ENCODE measurements around the gene OPALIN.

Gene OPALIN

DNA sequence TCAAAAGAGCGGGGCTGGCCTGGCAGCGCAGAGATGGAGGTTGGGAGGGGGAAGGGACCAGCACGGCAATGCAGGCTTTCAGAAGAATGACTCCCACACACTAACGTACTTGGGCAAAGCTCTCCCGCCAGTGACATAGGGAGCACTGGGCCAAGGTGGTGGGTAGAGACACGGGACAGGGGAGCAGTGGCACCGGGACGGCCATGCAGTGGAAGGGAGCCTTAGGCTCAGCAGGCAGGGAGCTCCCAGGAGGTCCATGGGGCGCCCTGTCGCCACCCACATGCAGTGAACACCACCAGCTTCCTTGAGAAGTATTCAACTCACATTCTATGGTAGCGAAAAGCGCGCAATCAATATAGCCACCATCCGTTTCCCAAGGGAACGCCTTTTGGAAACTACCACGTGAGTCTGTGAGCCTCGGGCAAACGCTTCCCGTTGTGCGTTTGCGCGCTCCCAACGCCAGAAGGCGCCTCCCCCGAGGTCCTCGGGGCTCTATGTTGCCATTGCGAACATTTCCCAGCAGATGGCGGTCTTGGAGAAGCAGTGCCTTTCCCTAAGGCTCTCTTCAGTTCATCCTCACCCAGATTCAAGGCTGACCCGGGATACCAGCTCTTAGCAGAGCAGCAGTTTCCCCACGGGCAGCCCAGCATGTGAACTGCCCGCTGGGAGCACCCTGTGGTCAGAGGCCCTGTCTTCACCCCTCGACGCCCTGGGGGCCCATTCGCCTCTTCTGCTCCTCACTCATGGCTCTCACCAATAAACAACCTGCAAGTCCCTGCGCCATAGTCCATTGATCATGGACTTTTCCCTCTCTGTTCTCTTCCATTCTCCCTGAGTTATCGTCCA is 16.4 kb upstream of the OPALIN start:
- TF ChIP-seq, protein P1, sequence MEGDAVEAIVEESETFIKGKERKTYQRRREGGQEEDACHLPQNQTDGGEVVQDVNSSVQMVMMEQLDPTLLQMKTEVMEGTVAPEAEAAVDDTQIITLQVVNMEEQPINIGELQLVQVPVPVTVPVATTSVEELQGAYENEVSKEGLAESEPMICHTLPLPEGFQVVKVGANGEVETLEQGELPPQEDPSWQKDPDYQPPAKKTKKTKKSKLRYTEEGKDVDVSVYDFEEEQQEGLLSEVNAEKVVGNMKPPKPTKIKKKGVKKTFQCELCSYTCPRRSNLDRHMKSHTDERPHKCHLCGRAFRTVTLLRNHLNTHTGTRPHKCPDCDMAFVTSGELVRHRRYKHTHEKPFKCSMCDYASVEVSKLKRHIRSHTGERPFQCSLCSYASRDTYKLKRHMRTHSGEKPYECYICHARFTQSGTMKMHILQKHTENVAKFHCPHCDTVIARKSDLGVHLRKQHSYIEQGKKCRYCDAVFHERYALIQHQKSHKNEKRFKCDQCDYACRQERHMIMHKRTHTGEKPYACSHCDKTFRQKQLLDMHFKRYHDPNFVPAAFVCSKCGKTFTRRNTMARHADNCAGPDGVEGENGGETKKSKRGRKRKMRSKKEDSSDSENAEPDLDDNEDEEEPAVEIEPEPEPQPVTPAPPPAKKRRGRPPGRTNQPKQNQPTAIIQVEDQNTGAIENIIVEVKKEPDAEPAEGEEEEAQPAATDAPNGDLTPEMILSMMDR (IDR thresholded peaks at IDR 0.05; ENCODE audit: low read depth, low read length, missing control alignments): peak; percentile 99
- peak overlapping the region; percentile 51 for H3K4me3 ChIP-seq (ENCODE audit: low read depth, low read length)
- peak; percentile 34 for DNase-seq (ENCODE audit: low read depth)

- DNase-seq (ENCODE audit: low read depth): no peak
- TF ChIP-seq, protein P1 (IDR thresholded peaks at IDR 0.05; ENCODE audit: low read depth, low read length, missing control alignments): no peak
- no peak overlapping the region; the same call in 1 of the 2 replicates for H3K4me3 ChIP-seq (ENCODE audit: low read depth, low read length)
Measured at GRCh38 chr10:96374639-96374984, 15.8 kb upstream of the OPALIN start.

- DNase-seq (ENCODE audit: low read depth): no peak
- H3K4me3 ChIP-seq (ENCODE audit: low read depth, low read length): no peak overlapping the region
- TF ChIP-seq, protein P1 (IDR thresholded peaks at IDR 0.05; ENCODE audit: low read depth, low read length, missing control alignments): no peak
Measured at GRCh38 chr10:96374004-96374403, 15.2 kb upstream of the OPALIN start.

GRCh38 chr10:96371356-96371755 is 12.6 kb upstream of the OPALIN start:
- no peak overlapping the region for H3K4me3 ChIP-seq (ENCODE audit: low read depth, low read length)
- DNase-seq (ENCODE audit: low read depth): no peak
- TF ChIP-seq, protein P1 (IDR thresholded peaks at IDR 0.05; ENCODE audit: low read depth, low read length, missing control alignments): no peak

DNA sequence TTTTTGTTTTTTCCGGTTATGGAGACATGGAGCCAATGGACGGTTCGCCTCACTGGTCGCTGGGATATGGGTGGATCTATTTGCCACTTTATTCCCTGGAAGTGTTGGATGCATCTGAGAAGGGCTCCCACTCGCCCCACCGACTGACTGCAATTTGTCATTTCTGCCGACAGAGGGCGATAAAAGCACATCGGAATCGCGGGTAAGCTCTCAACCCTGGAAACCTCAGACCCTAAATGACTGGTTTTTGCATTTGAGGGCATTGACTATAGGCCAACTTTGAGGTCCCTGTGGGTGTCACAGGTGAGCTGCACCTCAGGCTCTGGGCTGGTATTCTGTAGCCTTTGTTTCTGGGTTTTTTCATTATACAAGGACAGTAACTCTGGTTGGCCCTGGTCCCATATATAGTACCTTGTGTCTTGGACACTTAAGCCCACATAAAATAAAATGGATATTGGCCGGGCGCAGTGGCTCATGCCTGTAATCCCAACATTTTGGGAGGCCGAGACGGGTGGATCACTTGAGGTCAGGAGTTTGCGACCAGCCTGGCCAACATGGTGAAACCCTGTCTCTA is 11.9 kb upstream of the OPALIN start:
- H3K4me3 ChIP-seq (ENCODE audit: low read depth, low read length): no peak overlapping the region
- TF ChIP-seq, protein P1 (IDR thresholded peaks at IDR 0.05; ENCODE audit: low read depth, low read length, missing control alignments): peak; percentile 90
- DNase-seq (ENCODE audit: low read depth): peak; percentile 15

DNA sequence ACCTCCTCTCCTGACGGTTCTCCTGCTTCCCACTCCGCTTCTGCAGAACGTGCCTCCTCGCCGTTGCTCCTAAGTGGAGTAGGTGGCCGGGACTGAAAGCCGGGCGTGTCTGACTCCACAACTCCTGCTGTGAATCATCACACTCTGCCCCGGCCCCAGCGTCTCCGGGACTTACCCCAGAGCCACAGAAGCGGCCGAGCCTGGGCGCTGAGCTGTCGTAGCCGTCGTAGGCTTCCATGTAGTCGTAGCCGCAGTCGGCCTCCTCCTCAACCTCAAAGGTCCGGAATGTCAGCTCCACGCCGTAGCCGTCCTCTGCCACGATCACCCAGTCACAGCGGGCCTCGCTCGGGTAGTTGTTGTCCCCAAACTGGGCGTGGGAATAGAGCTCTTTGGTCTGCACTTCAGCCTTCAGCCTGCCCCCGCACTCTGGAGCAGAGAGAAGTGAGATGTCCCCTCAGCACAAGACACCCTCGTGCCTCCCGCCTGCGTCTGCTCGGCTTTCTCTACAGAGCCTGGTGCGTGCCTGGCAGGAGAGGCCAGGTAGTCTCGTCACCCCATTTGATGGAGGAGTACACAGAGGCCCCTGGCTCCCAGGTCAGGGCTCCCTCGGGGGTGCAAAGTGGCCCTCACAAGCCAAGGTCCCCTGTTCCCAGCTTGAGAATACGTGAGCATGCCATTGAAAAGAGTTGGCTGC is 11.2 kb upstream of the OPALIN start:
- H3K4me3 ChIP-seq (ENCODE audit: low read depth, low read length): no peak overlapping the region
- TF ChIP-seq, protein P1 (IDR thresholded peaks at IDR 0.05; ENCODE audit: low read depth, low read length, missing control alignments): no peak
- DNase-seq (ENCODE audit: low read depth): no peak
